VCaP (cell line): ENCODE results near the gene SH3BP1.
A peak's percentile ranks its signal among the peaks of the same experiment; 100 is the strongest.

Experiments
- H3K27ac ChIP-seq: fragments of 450-650 bp; 2 replicates; pipeline ENCODE4 v1.5.1; 2017
- CTCF ChIP-seq: fragments of 450-650 bp; conservative IDR thresholded peaks from 2 replicates; pipeline ENCODE4 v1.5.1; 2017; ENCODE audit warnings: mild to moderate bottlenecking, moderate library complexity

The SH3BP1 gene

GRCh38 chr22:37609240-37610152 is 30.0 kb upstream of the SH3BP1 start:
- no peak for TF ChIP-seq CTCF
- H3K27ac ChIP-seq, result peak overlapping the region; percentile 96

GRCh38 chr22:37610153-37610475 is 29.4 kb upstream of the SH3BP1 start:
- H3K27ac ChIP-seq, result peak overlapping the region; percentile 96

GRCh38 chr22:37610480-37611129 is 28.9 kb upstream of the SH3BP1 start:
- peak overlapping the region; percentile 96 for H3K27ac ChIP-seq

GRCh38 chr22:37611207-37611606 is 28.3 kb upstream of the SH3BP1 start:
- peak overlapping the region; percentile 8; the same call in 1 of the 2 replicates for H3K27ac ChIP-seq
- TF ChIP-seq CTCF, result no peak

More at GRCh38 chr22:37610480-37611129, 28.9 kb upstream of the SH3BP1 start:
- TF ChIP-seq CTCF, result no peak

- TF ChIP-seq CTCF, result no peak
- H3K27ac ChIP-seq, result no peak overlapping the region
These were observed 23.0 kb upstream of the SH3BP1 start for GRCh38 chr22:37616201-37617083.

GRCh38 chr22:37617431-37617830 is 22.0 kb upstream of the SH3BP1 start:
- no peak overlapping the region for H3K27ac ChIP-seq

More at GRCh38 chr22:37617431-37617830, 22.0 kb upstream of the SH3BP1 start:
- TF ChIP-seq CTCF, result no peak
